Cerebellar nuclear complex (tissue), 1 donor: Measurements from ENCODE around the gene PPP2R2D.
"Not testable (repeated sequence)": the region's sequence is repeated elsewhere in the genome, so short reads cannot be mapped to it uniquely, and the experiment has no call there.

Source experiments
- DNase-seq, 2 experiments: peaks; one replicate each; lab custom pipeline; 2025; lab: John Stamatoyannopoulos, UW

The PPP2R2D gene

GRCh38 chr10:131868436-131868835, 32.4 kb upstream of the PPP2R2D start:
- no peak for DNase-seq

- no peak for DNase-seq
Measured at GRCh38 chr10:131869344-131869743, 31.5 kb upstream of the PPP2R2D start.

- no peak for DNase-seq
Measured at GRCh38 chr10:131870411-131870810, 30.4 kb upstream of the PPP2R2D start.

GRCh38 chr10:131870831-131871672, 29.8 kb upstream of the PPP2R2D start:
- DNase-seq = no peak

GRCh38 chr10:131871673-131872005, 29.2 kb upstream of the PPP2R2D start:
- no peak for DNase-seq

- no peak for DNase-seq
Measured at GRCh38 chr10:131872011-131872826, 28.6 kb upstream of the PPP2R2D start.

GRCh38 chr10:131872827-131873375, 27.9 kb upstream of the PPP2R2D start:
- DNase-seq = no peak

- DNase-seq = no peak
Measured at GRCh38 chr10:131874991-131875451, 25.8 kb upstream of the PPP2R2D start.

- no peak for DNase-seq
Measured at GRCh38 chr10:131875501-131875900, 25.3 kb upstream of the PPP2R2D start.

- no peak for DNase-seq
Measured at GRCh38 chr10:131876017-131876416, 24.8 kb upstream of the PPP2R2D start.

- no peak for DNase-seq
Measured at GRCh38 chr10:131876508-131876907, 24.3 kb upstream of the PPP2R2D start.

- no peak for DNase-seq
Measured at GRCh38 chr10:131880016-131880590, 20.7 kb upstream of the PPP2R2D start.

GRCh38 chr10:131881104-131881880, 19.5 kb upstream of the PPP2R2D start:
- no peak for DNase-seq

GRCh38 chr10:131882151-131882550, 18.7 kb upstream of the PPP2R2D start:
- DNase-seq = no peak

- no peak for DNase-seq
Measured at GRCh38 chr10:131882590-131883451, 18.0 kb upstream of the PPP2R2D start.

- DNase-seq = not testable (repeated sequence)
Measured at GRCh38 chr10:131883621-131884393, 17.0 kb upstream of the PPP2R2D start.

GRCh38 chr10:131885391-131886165, 15.2 kb upstream of the PPP2R2D start:
- DNase-seq = peak in 1 of 2 experiments; percentile 25

GRCh38 chr10:131886237-131886636, 14.6 kb upstream of the PPP2R2D start:
- DNase-seq = no peak

GRCh38 chr10:131888186-131888604, 12.6 kb upstream of the PPP2R2D start:
- DNase-seq = no peak
